IMR-90 (cell line): ENCODE data around the gene UNC79.

ENCODE experiments used
- CTCF ChIP-seq: conservative IDR thresholded peaks from 2 replicates; pipeline ENCODE4 v1.5.1; 2012; ENCODE audit warnings: mild to moderate bottlenecking, low read depth, low read length, improper control_type of control experiment
- FOS ChIP-seq: fragments of 150-350 bp; IDR thresholded peaks from 2 replicates; pipeline ENCODE4 v1.6.1; 2016; ENCODE audit warnings: low read depth, low read length
- MAFK ChIP-seq: IDR thresholded peaks from 2 replicates; pipeline ENCODE4 v1.6.1; 2012; ENCODE audit warnings: low read depth, low read length, improper control_type of control experiment
- MAZ ChIP-seq: IDR thresholded peaks from 2 replicates; pipeline ENCODE4 v1.6.1; 2012; ENCODE audit warnings: low read depth, mild to moderate bottlenecking, low read length, improper control_type of control experiment, moderate library complexity, borderline replicate concordance
- NFE2L2 ChIP-seq: fragments of 150-350 bp; IDR thresholded peaks from 2 replicates; pipeline ENCODE4 v1.6.1; 2016; ENCODE audit warnings: low read depth, mild to moderate bottlenecking, low read length
- POLR2A ChIP-seq: IDR thresholded peaks from 2 replicates; pipeline ENCODE4 v1.6.1; 2012; ENCODE audit warnings: mild to moderate bottlenecking, low read depth, low read length
- RCOR1 ChIP-seq: IDR thresholded peaks from 2 replicates; pipeline ENCODE4 v1.6.1; 2012; ENCODE audit warnings: mild to moderate bottlenecking, low read length, improper control_type of control experiment; ENCODE audit not compliant: insufficient replicate concordance
- USF2 ChIP-seq: fragments of 150-350 bp; IDR thresholded peaks from 2 replicates; pipeline ENCODE4 v1.6.1; 2017; ENCODE audit warnings: mild to moderate bottlenecking, antibody characterized with exemption, low read length, low read depth

GRCh38 chr14:93708311-93708734 is 277.6 kb downstream of the UNC79 start:
- no peak for TF ChIP-seq POLR2A
- no peak for TF ChIP-seq RCOR1
- TF ChIP-seq CTCF = no peak
- TF ChIP-seq NFE2L2 = no peak
- TF ChIP-seq MAFK = no peak
- TF ChIP-seq FOS = no peak
- no peak for TF ChIP-seq USF2
- TF ChIP-seq MAZ = no peak
